Smooth muscle cell (in vitro differentiated cells): ENCODE data around the gene GABBR2. TPM values are rescaled to one million over a fixed set of nuclear protein-coding genes. Genes with fewer than 3 reads are reported as not detected.

Experiments used
- DNase-seq: peaks from one replicate; lab custom pipeline; 2025; ENCODE audit not compliant: unreplicated experiment; lab: John Stamatoyannopoulos, UW
- H2AFZ ChIP-seq: fragments of 200-600 bp; sonication (generic); 2 replicates; pipeline ENCODE4 v1.6.0; 2016; ENCODE audit warnings: antibody characterized with exemption, low read depth, mild to moderate bottlenecking
- H3F3A ChIP-seq: fragments of 200-600 bp; sonication (generic); 2 replicates; pipeline ENCODE4 v1.6.0; 2017; ENCODE audit warnings: antibody characterized with exemption, low read depth
- H3K27ac ChIP-seq: fragments of 200-600 bp; sonication (generic); 2 replicates; pipeline ENCODE4 v1.5.1; 2016; ENCODE audit warnings: low read depth, mild to moderate bottlenecking
- H3K27me3 ChIP-seq: fragments of 200-600 bp; sonication (generic); 2 replicates; pipeline ENCODE4 v1.6.1; 2016; ENCODE audit warnings: low read depth, mild to moderate bottlenecking
- H3K36me3 ChIP-seq: fragments of 200-600 bp; sonication (generic); 2 replicates; pipeline ENCODE4 v1.5.1; 2016; ENCODE audit warnings: low read depth
- H3K4me1 ChIP-seq: fragments of 200-600 bp; sonication (generic); 2 replicates; pipeline ENCODE4 v1.5.1; 2016; ENCODE audit warnings: low read depth
- H3K4me2 ChIP-seq: fragments of 200-600 bp; sonication (generic); 2 replicates; pipeline ENCODE4 v1.6.0; 2016; ENCODE audit warnings: mild to moderate bottlenecking
- H3K4me3 ChIP-seq: fragments of 200-600 bp; sonication (generic); 2 replicates; pipeline ENCODE4 v1.5.1; 2016; ENCODE audit warnings: mild to moderate bottlenecking
- H3K79me2 ChIP-seq: fragments of 200-600 bp; sonication (generic); 2 replicates; pipeline ENCODE4 v1.6.0; 2016; ENCODE audit warnings: low read depth, mild to moderate bottlenecking
- H3K9ac ChIP-seq: fragments of 200-600 bp; sonication (generic); 2 replicates; pipeline ENCODE4 v1.6.0; 2016; ENCODE audit warnings: low read depth
- H3K9me3 ChIP-seq: fragments of 200-600 bp; sonication (generic); replicated peaks from 2 replicates; pipeline ENCODE4 v1.5.1; 2016; ENCODE audit warnings: low read depth
- H4K20me1 ChIP-seq: fragments of 200-600 bp; sonication (generic); 2 replicates; pipeline ENCODE4 v1.6.0; 2016; ENCODE audit warnings: low read depth
- WGBS: methylation state at CpG from one replicate; pipeline ENCODE4 v1.1.7; 2016; ENCODE audit warnings: low lambda C conversion rate; 5-methylcytosine and 5-hydroxymethylcytosine counted together
- polyA plus RNA-seq: library from polyadenylated mRNA; unstranded; fragments of >200 nt; fragmentation: Nextera tagmentation; extraction: Ambion mirVana; gene quantifications from 2 replicates; pipeline ENCODE4 v1.2.1, GENCODE V29; 2016
- total RNA-seq: library from RNA; depleted of rRNA; stranded (reverse); fragments of >200 nt; gene quantifications from 2 replicates; pipeline ENCODE4 v1.2.3, GENCODE V29; 2014
- TF ChIP-seq, protein P1 (sequence below): fragments of 200-600 bp; sonication (generic); IDR thresholded peaks from 2 replicates; pipeline ENCODE4 v1.5.1; 2017; ENCODE audit warnings: borderline replicate concordance, mild to moderate bottlenecking, antibody characterized with exemption; ENCODE audit not compliant: insufficient read depth, poor library complexity, severe bottlenecking

Gene GABBR2
- total and polyA plus RNA-seq, 2 experiments from 2014 or later = 0.25 TPM; not detected in 1

GRCh38 chr9:98615633-98616032 lies 93.1 kb downstream of the GABBR2 start:
- Histone ChIP-seq H3K36me3 (no peaks in the 10 kb centered on the region), H3K4me2 (no peak overlapping the region), H3K9ac (no peak overlapping the region), H4K20me1 (no peaks in the 10 kb centered on the region), H3K4me3 (no peak overlapping the region), H3K79me2 (no peaks in the 10 kb centered on the region), H2AFZ (no peak overlapping the region), H3F3A (no peaks in the 10 kb centered on the region), H3K27me3 (peaks cover 6% of the 10 kb centered on the region), H3K27ac (no peak overlapping the region), H3K9me3 (no peaks in the 10 kb centered on the region), H3K4me1 (no peaks in the 10 kb centered on the region)
- TF ChIP-seq, protein P1, sequence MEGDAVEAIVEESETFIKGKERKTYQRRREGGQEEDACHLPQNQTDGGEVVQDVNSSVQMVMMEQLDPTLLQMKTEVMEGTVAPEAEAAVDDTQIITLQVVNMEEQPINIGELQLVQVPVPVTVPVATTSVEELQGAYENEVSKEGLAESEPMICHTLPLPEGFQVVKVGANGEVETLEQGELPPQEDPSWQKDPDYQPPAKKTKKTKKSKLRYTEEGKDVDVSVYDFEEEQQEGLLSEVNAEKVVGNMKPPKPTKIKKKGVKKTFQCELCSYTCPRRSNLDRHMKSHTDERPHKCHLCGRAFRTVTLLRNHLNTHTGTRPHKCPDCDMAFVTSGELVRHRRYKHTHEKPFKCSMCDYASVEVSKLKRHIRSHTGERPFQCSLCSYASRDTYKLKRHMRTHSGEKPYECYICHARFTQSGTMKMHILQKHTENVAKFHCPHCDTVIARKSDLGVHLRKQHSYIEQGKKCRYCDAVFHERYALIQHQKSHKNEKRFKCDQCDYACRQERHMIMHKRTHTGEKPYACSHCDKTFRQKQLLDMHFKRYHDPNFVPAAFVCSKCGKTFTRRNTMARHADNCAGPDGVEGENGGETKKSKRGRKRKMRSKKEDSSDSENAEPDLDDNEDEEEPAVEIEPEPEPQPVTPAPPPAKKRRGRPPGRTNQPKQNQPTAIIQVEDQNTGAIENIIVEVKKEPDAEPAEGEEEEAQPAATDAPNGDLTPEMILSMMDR = no peak
- no peak for DNase-seq
- WGBS = 96% methylated on average over 2 of the region's 2 CpGs

- Histone ChIP-seq H3K27me3 (peaks cover 6% of the 10 kb centered on the region), H3K79me2 (no peaks in the 10 kb centered on the region), H3K27ac (no peak overlapping the region), H3K4me1 (no peaks in the 10 kb centered on the region), H3K36me3 (no peaks in the 10 kb centered on the region), H3K4me2 (no peak overlapping the region), H4K20me1 (no peaks in the 10 kb centered on the region), H3K4me3 (no peak overlapping the region), H2AFZ (no peak overlapping the region), H3K9ac (no peak overlapping the region), H3F3A (no peaks in the 10 kb centered on the region), H3K9me3 (no peaks in the 10 kb centered on the region)
- WGBS = 82% methylated on average over 2 of the region's 2 CpGs
- DNase-seq = no peak
- TF ChIP-seq, protein P1 = no peak
These were observed 93.8 kb downstream of the GABBR2 start for GRCh38 chr9:98614941-98615340.

- peaks cover 6% of the 10 kb centered on the region for H3K27me3 ChIP-seq
- DNase-seq = no peak
These were observed 96.5 kb downstream of the GABBR2 start for GRCh38 chr9:98612061-98612752.

More at GRCh38 chr9:98612061-98612752, 96.5 kb downstream of the GABBR2 start:
- TF ChIP-seq, protein P1 = no peak
- 94% methylated on average over 6 of the region's 6 CpGs for WGBS
- Histone ChIP-seq H3K4me1 (no peaks in the 10 kb centered on the region), H2AFZ (no peak overlapping the region), H3F3A (no peaks in the 10 kb centered on the region), H3K27ac (no peak overlapping the region), H3K79me2 (no peaks in the 10 kb centered on the region), H3K9me3 (no peaks in the 10 kb centered on the region), H4K20me1 (no peaks in the 10 kb centered on the region), H3K36me3 (no peaks in the 10 kb centered on the region), H3K4me2 (no peak overlapping the region), H3K4me3 (no peak overlapping the region), H3K9ac (no peak overlapping the region)
